Measurements from ENCODE around the gene SLC30A2. TPM values are rescaled to one million over a fixed set of nuclear protein-coding genes. Genes with fewer than 3 reads are reported as not detected.

SLC30A2 gene
- total and polyA plus RNA-seq, 2 of the 13 experiments (the other 11 are each of a cell fraction or from before 2014, with no cell fraction given): not detected

- POLR2A ChIA-PET: no interaction called here
- CTCF ChIA-PET (ENCODE audit: low intra/inter-chr PET ratio, low total read pairs): no interaction called here
- ATAC-seq (peak; percentile 54), FAIRE-seq (no peak), DNase-seq (ENCODE audit: low spot score) (no peak)
- no peaks in the 10 kb centered on the region for H3K9me3 ChIP-seq (ENCODE audit: low read length)
- H2AFZ ChIP-seq (ENCODE audit: low read length): no peak overlapping the region
- no peak for TF ChIP-seq ZNF746 (CRISPR knock-in tag; IDR thresholded peaks at IDR 0.05)
- TF ChIP-seq ZFP1 (CRISPR knock-in tag; IDR thresholded peaks at IDR 0.05): no peak
- TF ChIP-seq ZNF224 (CRISPR knock-in tag; IDR thresholded peaks at IDR 0.05): no peak
- TF ChIP-seq ZBTB38 (CRISPR knock-in tag; IDR thresholded peaks at IDR 0.05): no peak
- TF ChIP-seq SIN3B (IDR thresholded peaks at IDR 0.05; ENCODE audit: low read length): no peak
- no peak for TF ChIP-seq FOSL1 (CRISPR knock-in tag; IDR thresholded peaks at IDR 0.05; ENCODE audit: borderline replicate concordance)
- no peak for TF ChIP-seq ZNF629 (CRISPR knock-in tag; conservative IDR thresholded peaks at IDR 0.05)
- no peak for TF ChIP-seq ZNF362 (CRISPR knock-in tag; IDR thresholded peaks at IDR 0.05; ENCODE audit: borderline replicate concordance)
- no peak for TF ChIP-seq TRIM22 (IDR thresholded peaks at IDR 0.05)
- TF ChIP-seq, protein P1, sequence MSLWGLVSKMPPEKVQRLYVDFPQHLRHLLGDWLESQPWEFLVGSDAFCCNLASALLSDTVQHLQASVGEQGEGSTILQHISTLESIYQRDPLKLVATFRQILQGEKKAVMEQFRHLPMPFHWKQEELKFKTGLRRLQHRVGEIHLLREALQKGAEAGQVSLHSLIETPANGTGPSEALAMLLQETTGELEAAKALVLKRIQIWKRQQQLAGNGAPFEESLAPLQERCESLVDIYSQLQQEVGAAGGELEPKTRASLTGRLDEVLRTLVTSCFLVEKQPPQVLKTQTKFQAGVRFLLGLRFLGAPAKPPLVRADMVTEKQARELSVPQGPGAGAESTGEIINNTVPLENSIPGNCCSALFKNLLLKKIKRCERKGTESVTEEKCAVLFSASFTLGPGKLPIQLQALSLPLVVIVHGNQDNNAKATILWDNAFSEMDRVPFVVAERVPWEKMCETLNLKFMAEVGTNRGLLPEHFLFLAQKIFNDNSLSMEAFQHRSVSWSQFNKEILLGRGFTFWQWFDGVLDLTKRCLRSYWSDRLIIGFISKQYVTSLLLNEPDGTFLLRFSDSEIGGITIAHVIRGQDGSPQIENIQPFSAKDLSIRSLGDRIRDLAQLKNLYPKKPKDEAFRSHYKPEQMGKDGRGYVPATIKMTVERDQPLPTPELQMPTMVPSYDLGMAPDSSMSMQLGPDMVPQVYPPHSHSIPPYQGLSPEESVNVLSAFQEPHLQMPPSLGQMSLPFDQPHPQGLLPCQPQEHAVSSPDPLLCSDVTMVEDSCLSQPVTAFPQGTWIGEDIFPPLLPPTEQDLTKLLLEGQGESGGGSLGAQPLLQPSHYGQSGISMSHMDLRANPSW (CRISPR knock-in tag; IDR thresholded peaks at IDR 0.05; ENCODE audit: borderline replicate concordance): no peak
- TF ChIP-seq IRX3 (CRISPR knock-in tag; IDR thresholded peaks at IDR 0.05; ENCODE audit: borderline replicate concordance, low read depth): no peak
- TF ChIP-seq ZNF770 (CRISPR knock-in tag; IDR thresholded peaks at IDR 0.05): no peak
- no peak for TF ChIP-seq RBM39 (IDR thresholded peaks at IDR 0.05; ENCODE audit: low read depth, low read length, poor library complexity, severe bottlenecking)
- no peak for TF ChIP-seq ISL2 (CRISPR knock-in tag; IDR thresholded peaks at IDR 0.05)
- TF ChIP-seq SNAPC2 (CRISPR knock-in tag; IDR thresholded peaks at IDR 0.05): no peak
- no peak for TF ChIP-seq RBM22 (optimal IDR thresholded peaks at IDR 0.05; ENCODE audit: low read length)
- H3K4me2 ChIP-seq (ENCODE audit: low read depth, low read length): 0 out of 2 replicates have a peak overlapping the region, but pooled peaks have one; percentile 23
- in situ Hi-C loops (cut with HindIII; ENCODE audit: extremely low pct_ligation_motif_present, low pct_unique_long_range_greater_than_20kb): no loop called here
- H3K27ac ChIP-seq (ENCODE audit: extremely low read length, insufficient read depth, low read length): no peak overlapping the region
- BruUV-seq (replicated peaks): no TSS peak
- no peaks in the 10 kb centered on the region for H3K79me2 ChIP-seq (ENCODE audit: insufficient read depth, low read length)
- no peaks in the 10 kb centered on the region for H3K4me1 ChIP-seq (ENCODE audit: insufficient read depth, low read length)
- H3K27me3 ChIP-seq (ENCODE audit: control insufficient read depth in 1 of 2, insufficient read depth in 2 of 2, low read length in 2 of 2): peaks cover 28 to 79% of the 10 kb centered on the region in 2 experiments
- H4K20me1 ChIP-seq (ENCODE audit: insufficient read depth, low read length): no peaks in the 10 kb centered on the region
- no peaks in the 10 kb centered on the region for H3K36me3 ChIP-seq (replicated peaks in 1 of 2; ENCODE audit: control insufficient read depth in 1 of 2, insufficient read depth in 2 of 2, low read length in 2 of 2)
- WGBS (ENCODE audit: low lambda C conversion rate): 17% methylated on average over 16 of the region's 29 CpGs
- no peak overlapping the region; a peak in 1 of 6 replicates for H3K4me3 ChIP-seq (replicated peaks in 1 of 3; ENCODE audit: insufficient read depth in 1 of 3, low read depth in 2 of 3, low read length in 3 of 3)
- no peak overlapping the region for H3K9ac ChIP-seq (ENCODE audit: insufficient read depth, low read depth, low read length)
- intact Hi-C loops (cut with micrococcal nuclease; ENCODE audit: unreplicated experiment): no loop called here
Observed at GRCh38 chr1:26044971-26045721, 772 bp downstream of the SLC30A2 start.
